Caco-2 (cell line): Measurements from ENCODE around the gene PLEKHG7. TPM values are rescaled to one million over a fixed set of nuclear protein-coding genes. Genes with fewer than 3 reads are reported as not detected.

ENCODE experiments used
- BruUV-seq: library from RNA; stranded (reverse); fragments of 400-500 nt; replicated peaks from 2 replicates; lab custom pipeline; 2021; lab: Mats Ljungman, UMichigan
- CTCF ChIA-PET: fragments of 300-600 bp; sonication (Branson Sonifier 250); formaldehyde crosslinking; loops from one replicate; lab custom pipeline; 2022; ENCODE audit warnings: antibody characterized with exemption; lab: Charles Lee
- POLR2A ChIA-PET: fragments of 300-600 bp; sonication (Branson Sonifier 250); formaldehyde crosslinking; loops from one replicate; lab custom pipeline; 2022; ENCODE audit warnings: antibody characterized with exemption; lab: Charles Lee
- DNase-seq, 2 experiments: peaks; one replicate each; pipeline versions ENCODE4 v3.0.0 to v3.0.0-alpha.2; 2020 to 2022
- H3K27me3 ChIP-seq: replicated peaks from 2 replicates; pipeline ENCODE4 v1.6.0; 2011; ENCODE audit warnings: low read length; ENCODE audit not compliant: control insufficient read depth, insufficient read depth
- H3K36me3 ChIP-seq: 2 replicates; pipeline ENCODE4 v1.5.1; 2011; ENCODE audit warnings: low read length; ENCODE audit not compliant: control insufficient read depth, insufficient read depth
- H3K4me1 ChIP-seq: fragments of 250-450 bp; sonication (Bioruptor Pico); 2 replicates; pipeline ENCODE4 v1.5.1; 2020; ENCODE audit warnings: mild to moderate bottlenecking
- H3K4me3 ChIP-seq: 2 replicates; pipeline ENCODE4 v1.5.1; 2011; ENCODE audit warnings: low read depth, mild to moderate bottlenecking, control low read depth, low read length
- H3K9me3 ChIP-seq: fragments of 250-450 bp; sonication (Bioruptor Pico); 2 replicates; pipeline ENCODE4 v1.5.1; 2020; ENCODE audit warnings: mild to moderate bottlenecking, moderate library complexity
- H3K27ac Mint-ChIP-seq: one replicate; pipeline ENCODE4 v1.8.0; 2022; ENCODE audit warnings: mixed read lengths; ENCODE audit not compliant: unreplicated experiment
- H3K27me3 Mint-ChIP-seq: one replicate; pipeline ENCODE4 v1.8.0; 2022; ENCODE audit warnings: mixed read lengths; ENCODE audit not compliant: insufficient read depth, unreplicated experiment
- H3K36me3 Mint-ChIP-seq: one replicate; pipeline ENCODE4 v1.8.0; 2022; ENCODE audit warnings: mild to moderate bottlenecking, mixed read lengths; ENCODE audit not compliant: insufficient read depth, unreplicated experiment
- H3K4me1 Mint-ChIP-seq: one replicate; pipeline ENCODE4 v1.8.0; 2022; ENCODE audit warnings: low read depth, mixed read lengths; ENCODE audit not compliant: unreplicated experiment
- H3K4me3 Mint-ChIP-seq: one replicate; pipeline ENCODE4 v1.8.0; 2022; ENCODE audit warnings: mild to moderate bottlenecking, moderate library complexity, mixed read lengths; ENCODE audit not compliant: unreplicated experiment
- H3K9me3 Mint-ChIP-seq: one replicate; pipeline ENCODE4 v1.8.0; 2022; ENCODE audit warnings: mixed read lengths; ENCODE audit not compliant: unreplicated experiment
- CTCF ChIP-seq, 2 experiments: fragments of 200-600 bp in 1 of 2; IDR thresholded peaks; 1 replicate in 1 of 2; 2 replicates in 1 of 2; pipeline versions ENCODE4 v1.5.1 to v1.8.0; 2011 to 2022; ENCODE audit warnings: antibody characterized with exemption in 1 of 2, control low read depth in 1 of 2, inconsistent platforms in 1 of 2, low read depth in 1 of 2, low read length in 1 of 2, mild to moderate bottlenecking in 1 of 2, moderate library complexity in 1 of 2; ENCODE audit not compliant: insufficient read depth in 1 of 2, severe bottlenecking in 1 of 2, unreplicated experiment in 1 of 2
- intact Hi-C: fragments of 100-400 bp; cut with micrococcal nuclease; formaldehyde crosslinking; loops from one replicate; pipeline ENCODE4 v1.10.0; 2022; ENCODE audit not compliant: unreplicated experiment
- total RNA-seq: library from RNA; stranded (reverse); gene quantifications from 2 replicates; pipeline ENCODE4 v1.2.3, GENCODE V29; 2022

PLEKHG7 gene
- total RNA-seq, 1 experiment from 2014 or later = 0.23 TPM

- no peaks in the 10 kb centered on the region for H3K9me3 ChIP-seq
- Mint-ChIP-seq H3K4me1 (peaks cover 5% of the 10 kb centered on the region), H3K27me3 (peaks cover 4% of the 10 kb centered on the region), H3K9me3 (peaks cover 9% of the 10 kb centered on the region), H3K27ac (no peak overlapping the region), H3K4me3 (no peak overlapping the region), H3K36me3 (no peaks in the 10 kb centered on the region)
- POLR2A ChIA-PET = no interaction called here
- no TSS peak for BruUV-seq
- no peaks in the 10 kb centered on the region for H3K27me3 ChIP-seq
- H3K4me1 ChIP-seq = peaks cover 9% of the 10 kb centered on the region
- no peak overlapping the region for H3K4me3 ChIP-seq
- CTCF ChIA-PET = no interaction called here
- H3K36me3 ChIP-seq = no peaks in the 10 kb centered on the region
- no peak for DNase-seq
- TF ChIP-seq CTCF (IDR thresholded peaks at IDR 0.05; ENCODE audit: insufficient read depth in 1 of 2, low read depth in 1 of 2, low read length in 1 of 2, severe bottlenecking in 1 of 2, unreplicated experiment in 1 of 2) = no peak
- intact Hi-C loops = no loop called here
Observed at GRCh38 chr12:92707926-92708325, 5.1 kb downstream of the PLEKHG7 start.

GRCh38 chr12:92715625-92716024, 12.8 kb downstream of the PLEKHG7 start:
- Mint-ChIP-seq H3K9me3 (peaks cover 6% of the 10 kb centered on the region), H3K4me1 (no peaks in the 10 kb centered on the region), H3K27me3 (peaks cover 4% of the 10 kb centered on the region), H3K4me3 (no peak overlapping the region), H3K27ac (no peak overlapping the region), H3K36me3 (no peaks in the 10 kb centered on the region)
- ChIA-PET CTCF (no interaction called here), POLR2A (no interaction called here)
- H3K27me3 ChIP-seq = no peaks in the 10 kb centered on the region
- BruUV-seq = no TSS peak
- intact Hi-C loops = no loop called here
- no peaks in the 10 kb centered on the region for H3K36me3 ChIP-seq
- no peaks in the 10 kb centered on the region for H3K4me1 ChIP-seq
- TF ChIP-seq CTCF (IDR thresholded peaks at IDR 0.05; ENCODE audit: insufficient read depth in 1 of 2, low read depth in 1 of 2, low read length in 1 of 2, severe bottlenecking in 1 of 2, unreplicated experiment in 1 of 2) = no peak
- H3K9me3 ChIP-seq = no peaks in the 10 kb centered on the region
- no peak for DNase-seq
- no peak overlapping the region for H3K4me3 ChIP-seq

GRCh38 chr12:92717202-92717601, 14.4 kb downstream of the PLEKHG7 start:
- peaks cover 6% of the 10 kb centered on the region for H3K9me3 Mint-ChIP-seq
- CTCF ChIA-PET = no interaction called here
- no peaks in the 10 kb centered on the region for H3K4me1 ChIP-seq
- H3K27ac Mint-ChIP-seq = no peak overlapping the region
- BruUV-seq = no TSS peak
- H3K4me1 Mint-ChIP-seq = no peaks in the 10 kb centered on the region
- H3K27me3 Mint-ChIP-seq = no peaks in the 10 kb centered on the region
- H3K36me3 Mint-ChIP-seq = no peaks in the 10 kb centered on the region
- H3K27me3 ChIP-seq = no peaks in the 10 kb centered on the region
- POLR2A ChIA-PET = no interaction called here
- H3K4me3 Mint-ChIP-seq = no peak overlapping the region
- no peak for TF ChIP-seq CTCF (IDR thresholded peaks at IDR 0.05; ENCODE audit: insufficient read depth in 1 of 2, low read depth in 1 of 2, low read length in 1 of 2, severe bottlenecking in 1 of 2, unreplicated experiment in 1 of 2)
- no peaks in the 10 kb centered on the region for H3K36me3 ChIP-seq
- intact Hi-C loops = no loop called here
- peak in 1 of 2 experiments; percentile 15 for DNase-seq
- H3K9me3 ChIP-seq = no peaks in the 10 kb centered on the region
- H3K4me3 ChIP-seq = no peak overlapping the region
